Thoracic aorta (tissue), 2 donors: Measurements from ENCODE around the gene LHFPL5. TPM values are rescaled to one million over a fixed set of nuclear protein-coding genes. Genes with fewer than 3 reads are reported as not detected.

Experiments used
- ATAC-seq: fragments of 150-250 bp; one replicate; pipeline ENCODE4 v1.8.0; 2017; ENCODE audit warnings: low read depth; ENCODE audit not compliant: insufficient number of reproducible peaks, low FRiP score
- DNase-seq: peaks from one replicate; pipeline ENCODE4 v3.0.0-alpha.2; 2020; ENCODE audit warnings: low spot score
- H3K27ac ChIP-seq, 2 donors: fragments of 200-600 bp; sonication (generic); 1 replicate in 1 of 2; 2 replicates in 1 of 2; pipeline ENCODE4 v1.5.1; 2016; ENCODE audit warnings: mild to moderate bottlenecking in 2 of 2, moderate library complexity in 2 of 2
- H3K27me3 ChIP-seq: fragments of 200-600 bp; sonication (generic); replicated peaks from 2 replicates; pipeline ENCODE4 v1.6.0; 2016; ENCODE audit warnings: mild to moderate bottlenecking; ENCODE audit not compliant: insufficient read depth
- H3K36me3 ChIP-seq: fragments of 200-600 bp; sonication (generic); one replicate; pipeline ENCODE4 v1.5.1; 2016
- H3K4me1 ChIP-seq, 2 donors: fragments of 200-600 bp; sonication (generic); 1 replicate in 1 of 2; 2 replicates in 1 of 2; pipeline versions ENCODE4 v1.5.1 to v1.6.0; 2016; ENCODE audit warnings: low read depth in 2 of 2, mild to moderate bottlenecking in 1 of 2; ENCODE audit not compliant: control insufficient read depth in 1 of 2
- H3K4me3 ChIP-seq: fragments of 200-600 bp; sonication (generic); 2 replicates; pipeline ENCODE4 v1.5.1; 2016; ENCODE audit warnings: mild to moderate bottlenecking
- H3K9me3 ChIP-seq: fragments of 200-600 bp; sonication (generic); 2 replicates; pipeline ENCODE4 v1.5.1; 2016
- CTCF ChIP-seq: fragments of 200-600 bp; sonication (generic); IDR thresholded peaks from one replicate; pipeline ENCODE4 v1.5.1; 2019; ENCODE audit warnings: antibody characterized with exemption
- total RNA-seq, 2 donors: library from RNA; depleted of rRNA; stranded (reverse); fragments of >200 nt; gene quantifications; one replicate each; pipeline versions ENCODE4 v1.1.0 to v1.2.3, GENCODE V29; 2016

Gene LHFPL5
- total RNA-seq, 2 donors from 2014 or later, result not detected

GRCh38 chr6:35786272-35786671, 18.9 kb upstream of the LHFPL5 start:
- Histone ChIP-seq H3K4me3 (no peak overlapping the region), H3K27ac (no peak overlapping the region), H3K4me1 (no peaks in the 10 kb centered on the region), H3K9me3 (no peaks in the 10 kb centered on the region), H3K36me3 (no peaks in the 10 kb centered on the region), H3K27me3 (no peaks in the 10 kb centered on the region)
- DNase-seq (no peak), ATAC-seq (no peak)
- no peak for TF ChIP-seq CTCF

GRCh38 chr6:35786810-35787209, 18.3 kb upstream of the LHFPL5 start:
- no peak for TF ChIP-seq CTCF
- ATAC-seq, result no peak
- Histone ChIP-seq H3K27ac (no peak overlapping the region), H3K27me3 (no peaks in the 10 kb centered on the region), H3K36me3 (no peaks in the 10 kb centered on the region), H3K4me3 (no peak overlapping the region), H3K9me3 (no peaks in the 10 kb centered on the region), H3K4me1 (no peaks in the 10 kb centered on the region)
- DNase-seq, result no peak

GRCh38 chr6:35787266-35788218, 17.6 kb upstream of the LHFPL5 start:
- Histone ChIP-seq H3K4me1 (no peaks in the 10 kb centered on the region), H3K36me3 (no peaks in the 10 kb centered on the region), H3K4me3 (no peak overlapping the region), H3K9me3 (no peaks in the 10 kb centered on the region), H3K27me3 (no peaks in the 10 kb centered on the region), H3K27ac (no peak overlapping the region)
- TF ChIP-seq CTCF, result no peak
- no peak for DNase-seq
- ATAC-seq, result no peak

GRCh38 chr6:35788423-35788982, 16.6 kb upstream of the LHFPL5 start:
- no peak for DNase-seq
- Histone ChIP-seq H3K36me3 (no peaks in the 10 kb centered on the region), H3K4me1 (no peaks in the 10 kb centered on the region), H3K9me3 (no peaks in the 10 kb centered on the region), H3K27ac (no peak overlapping the region), H3K27me3 (no peaks in the 10 kb centered on the region), H3K4me3 (no peak overlapping the region)
- no peak for TF ChIP-seq CTCF
- ATAC-seq, result no peak

DNA sequence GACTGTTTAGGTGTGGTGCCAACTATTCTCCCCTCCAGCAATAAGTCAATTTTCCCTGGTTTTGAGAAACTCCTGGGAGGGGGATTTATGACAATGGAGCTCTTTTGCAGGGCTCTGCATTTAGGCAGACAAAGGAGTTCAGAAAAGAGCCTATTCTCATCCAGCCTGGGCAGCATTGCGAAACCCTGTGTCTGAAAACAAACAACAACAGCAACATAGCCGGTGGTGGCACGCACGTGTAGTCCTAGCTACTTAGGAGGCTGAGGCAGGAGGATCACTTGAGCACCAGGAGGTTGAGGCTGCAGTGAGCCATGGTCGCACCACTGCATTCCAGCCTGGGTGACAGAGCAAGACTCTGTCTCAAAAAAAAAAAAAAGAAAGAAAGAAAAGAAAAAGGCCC, 14.5 kb upstream of the LHFPL5 start:
- no peaks in the 10 kb centered on the region for H3K36me3 ChIP-seq
- H3K4me1 ChIP-seq, result no peaks in the 10 kb centered on the region
- ATAC-seq (no peak), DNase-seq (no peak)
- H3K27ac ChIP-seq, result no peak overlapping the region
- TF ChIP-seq CTCF, result no peak
- no peak overlapping the region for H3K4me3 ChIP-seq
- no peaks in the 10 kb centered on the region for H3K27me3 ChIP-seq
- H3K9me3 ChIP-seq, result no peaks in the 10 kb centered on the region
